Fibroblast of pulmonary artery (primary cell): ENCODE results near the gene OR51I2.

ENCODE experiments used
- DNase-seq: peaks from one replicate; pipeline ENCODE4 v3.0.0-alpha.2; 2010; ENCODE audit warnings: low read depth
- H3K4me3 ChIP-seq: replicated peaks from 2 replicates; pipeline ENCODE4 v1.5.1; 2011; ENCODE audit warnings: low read depth, mild to moderate bottlenecking, control low read depth, low read length, moderate library complexity
- CTCF ChIP-seq: IDR thresholded peaks from 2 replicates; pipeline ENCODE4 v1.5.1; 2011; ENCODE audit warnings: mild to moderate bottlenecking, control low read depth, low read length, inconsistent platforms; ENCODE audit errors: missing control alignments

OR51I2 gene

GRCh38 chr11:5505363-5506048 is 56.4 kb downstream of the OR51I2 start:
- no peak for DNase-seq
- TF ChIP-seq CTCF: no peak
- no peak overlapping the region for H3K4me3 ChIP-seq
